NCI-H524 (cell line): Measurements from ENCODE around the gene ZNHIT2.
A peak's percentile ranks its signal among the peaks of the same experiment; 100 is the strongest.

Source experiments
- DNase-seq, 2 experiments: peaks; one replicate each; lab custom pipeline; 2025; lab: John Stamatoyannopoulos, UW

Gene ZNHIT2

GRCh38 chr11:65134240-65134951 lies 16.9 kb upstream of the ZNHIT2 start, which contains the start of gene SYVN1:
SYVN1 (minus strand) TSS chr11:65134519; CDS start chr11:65133601, 918 bp downstream.
- DNase-seq: peak; percentile 85 to 87

GRCh38 chr11:65133724-65134123 lies 16.2 kb upstream of the ZNHIT2 start:
- DNase-seq: no peak

- DNase-seq: no peak
Measured at GRCh38 chr11:65132988-65133700, 15.6 kb upstream of the ZNHIT2 start.

GRCh38 chr11:65132238-65132987 lies 14.9 kb upstream of the ZNHIT2 start:
- DNase-seq: no peak

GRCh38 chr11:65131895-65132237 lies 14.4 kb upstream of the ZNHIT2 start:
- no peak for DNase-seq

- DNase-seq: no peak
Measured at GRCh38 chr11:65131417-65131776, 13.9 kb upstream of the ZNHIT2 start.

- no peak for DNase-seq
Measured at GRCh38 chr11:65130631-65131416, 13.3 kb upstream of the ZNHIT2 start.

GRCh38 chr11:65129649-65130441 lies 12.3 kb upstream of the ZNHIT2 start:
- no peak for DNase-seq

GRCh38 chr11:65128182-65129145 lies 11.0 kb upstream of the ZNHIT2 start:
- DNase-seq: no peak

GRCh38 chr11:65127473-65128181 lies 10.1 kb upstream of the ZNHIT2 start:
- no peak for DNase-seq

- no peak for DNase-seq
Measured at GRCh38 chr11:65126624-65127274, 9.2 kb upstream of the ZNHIT2 start.

- DNase-seq: no peak
Measured at GRCh38 chr11:65125197-65126056, 7.9 kb upstream of the ZNHIT2 start.

- DNase-seq: no peak
Measured at GRCh38 chr11:65124480-65125196, 7.1 kb upstream of the ZNHIT2 start.

- peak; percentile 90 to 95 for DNase-seq
Measured at GRCh38 chr11:65121865-65122696, 4.6 kb upstream of the ZNHIT2 start, which contains the start of the genes FAU and MRPL49. FAU (minus strand) TSS chr11:65122134; CDS start chr11:65121813, 321 bp downstream. MRPL49 (plus strand) TSS chr11:65122321; CDS start chr11:65122347, 26 bp downstream.

GRCh38 chr11:65121447-65121864 lies 4.0 kb upstream of the ZNHIT2 start:
- DNase-seq: no peak

GRCh38 chr11:65120831-65121230 lies 3.3 kb upstream of the ZNHIT2 start:
- no peak for DNase-seq
